Endothelial cell of umbilical vein (primary cell): Measurements from ENCODE around the gene YTHDC2.

Experiments used
- EZH2 ChIP-seq: IDR thresholded peaks from 2 replicates; pipeline ENCODE4 v1.6.1; 2012; ENCODE audit warnings: borderline replicate concordance, low read depth, mild to moderate bottlenecking, moderate library complexity, low read length, inconsistent platforms; ENCODE audit not compliant: severe bottlenecking
- FOS ChIP-seq: IDR thresholded peaks from 2 replicates; pipeline ENCODE4 v1.6.1; 2011; ENCODE audit warnings: mild to moderate bottlenecking, low read length, moderate library complexity, borderline replicate concordance; ENCODE audit not compliant: insufficient read depth
- GATA2 ChIP-seq: IDR thresholded peaks from 2 replicates; pipeline ENCODE4 v1.7.0; 2011; ENCODE audit warnings: low read depth, mild to moderate bottlenecking, moderate library complexity, mixed read lengths, low read length; ENCODE audit not compliant: insufficient read length, insufficient read depth
- JUN ChIP-seq: IDR thresholded peaks from 2 replicates; pipeline ENCODE4 v1.6.1; 2011; ENCODE audit warnings: borderline replicate concordance, low read depth; ENCODE audit not compliant: insufficient read length, insufficient read depth
- MYC ChIP-seq: IDR thresholded peaks from one replicate; pipeline ENCODE4 v1.6.1; 2011; ENCODE audit warnings: mild to moderate bottlenecking, low read depth, low read length
- POLR2A ChIP-seq: IDR thresholded peaks from 2 replicates; pipeline ENCODE4 v1.6.1; 2012; ENCODE audit warnings: low read depth, mild to moderate bottlenecking, control low read depth, low read length
- POLR2AphosphoS5 ChIP-seq: IDR thresholded peaks from 2 replicates; pipeline ENCODE4 v1.6.1; 2012; ENCODE audit warnings: low read depth, mild to moderate bottlenecking, control low read depth, low read length, moderate library complexity; ENCODE audit not compliant: insufficient read depth
- TF ChIP-seq, protein P1 (sequence below), 2 donors: IDR thresholded peaks; 1 replicate in 1 of 2; 2 replicates in 1 of 2; pipeline ENCODE4 v1.5.1; 2011; ENCODE audit warnings: low read length in 2 of 2, mild to moderate bottlenecking in 2 of 2, moderate library complexity in 2 of 2, control low read depth in 1 of 2, inconsistent platforms in 1 of 2, low read depth in 1 of 2; ENCODE audit not compliant: insufficient read depth in 1 of 2; ENCODE audit errors: extremely low read depth in 1 of 2
- TF ChIP-seq, protein P2 (sequence below): IDR thresholded peaks from 2 replicates; pipeline ENCODE4 v1.6.1; 2011; ENCODE audit not compliant: insufficient read depth, insufficient read length

- TF ChIP-seq POLR2A (no peak), EZH2 (no peak), POLR2AphosphoS5 (no peak), FOS (no peak), JUN (no peak), MYC (no peak), GATA2 (no peak)
- TF ChIP-seq, protein P1, sequence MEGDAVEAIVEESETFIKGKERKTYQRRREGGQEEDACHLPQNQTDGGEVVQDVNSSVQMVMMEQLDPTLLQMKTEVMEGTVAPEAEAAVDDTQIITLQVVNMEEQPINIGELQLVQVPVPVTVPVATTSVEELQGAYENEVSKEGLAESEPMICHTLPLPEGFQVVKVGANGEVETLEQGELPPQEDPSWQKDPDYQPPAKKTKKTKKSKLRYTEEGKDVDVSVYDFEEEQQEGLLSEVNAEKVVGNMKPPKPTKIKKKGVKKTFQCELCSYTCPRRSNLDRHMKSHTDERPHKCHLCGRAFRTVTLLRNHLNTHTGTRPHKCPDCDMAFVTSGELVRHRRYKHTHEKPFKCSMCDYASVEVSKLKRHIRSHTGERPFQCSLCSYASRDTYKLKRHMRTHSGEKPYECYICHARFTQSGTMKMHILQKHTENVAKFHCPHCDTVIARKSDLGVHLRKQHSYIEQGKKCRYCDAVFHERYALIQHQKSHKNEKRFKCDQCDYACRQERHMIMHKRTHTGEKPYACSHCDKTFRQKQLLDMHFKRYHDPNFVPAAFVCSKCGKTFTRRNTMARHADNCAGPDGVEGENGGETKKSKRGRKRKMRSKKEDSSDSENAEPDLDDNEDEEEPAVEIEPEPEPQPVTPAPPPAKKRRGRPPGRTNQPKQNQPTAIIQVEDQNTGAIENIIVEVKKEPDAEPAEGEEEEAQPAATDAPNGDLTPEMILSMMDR (IDR thresholded peaks at IDR 0.05; ENCODE audit: extremely low read depth in 1 of 2, insufficient read depth in 1 of 2, low read depth in 1 of 2, low read length in 2 of 2), result no peak
- TF ChIP-seq, protein P2, sequence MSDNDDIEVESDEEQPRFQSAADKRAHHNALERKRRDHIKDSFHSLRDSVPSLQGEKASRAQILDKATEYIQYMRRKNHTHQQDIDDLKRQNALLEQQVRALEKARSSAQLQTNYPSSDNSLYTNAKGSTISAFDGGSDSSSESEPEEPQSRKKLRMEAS, result no peak
Measured at GRCh38 chr5:113581388-113581787, 67.9 kb downstream of the YTHDC2 start.
